Measurements from ENCODE around the gene KRTAP10-10. TPM values are rescaled to one million over a fixed set of nuclear protein-coding genes. Genes with fewer than 3 reads are reported as not detected.
A peak's percentile ranks its signal among the peaks of the same experiment; 100 is the strongest.

Gene KRTAP10-10
- total and polyA plus RNA-seq, 2 of the 8 experiments (the other 6 are each of a cell fraction or from before 2014, with no cell fraction given) = not detected

DNA sequence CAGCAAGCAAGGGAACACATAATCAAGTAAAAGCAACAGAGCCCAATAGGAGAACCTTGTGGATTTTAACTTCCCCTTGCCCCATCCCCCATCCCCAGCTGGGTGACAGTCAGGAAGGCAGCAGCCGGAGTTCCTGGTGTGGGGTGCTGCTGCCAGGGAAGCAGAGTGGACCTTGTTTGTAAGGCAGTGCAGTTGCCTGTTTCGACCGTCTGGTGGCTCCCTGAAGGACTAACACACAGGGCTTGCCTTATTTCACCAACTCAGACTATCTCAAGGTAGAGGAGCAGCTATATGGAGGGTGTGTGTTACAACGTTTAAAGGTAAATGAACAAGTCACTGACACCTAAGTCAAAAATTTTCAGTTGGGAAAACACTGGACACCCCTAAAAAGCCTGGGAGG, 18.7 kb upstream of the KRTAP10-10 start:
- no peak overlapping the region for H3K14ac ChIP-seq (ENCODE audit: insufficient read length)
- H3K9ac ChIP-seq (replicated peaks in 1 of 4; ENCODE audit: extremely low read depth in 1 of 4, low read depth in 3 of 4, low read length in 3 of 4) = no peak overlapping the region
- H3K4me1 ChIP-seq (replicated peaks in 1 of 4; ENCODE audit: control insufficient read depth in 3 of 4, insufficient read depth in 4 of 4, low read length in 3 of 4) = peaks cover 0 to 6% (median 2%) of the 10 kb centered on the region in 4 experiments; a peak in 4 of 7 replicates
- no peak overlapping the region for H3K4me2 ChIP-seq (ENCODE audit: insufficient read depth in 1 of 2, low read depth in 2 of 2, low read length in 2 of 2)
- H3K27ac ChIP-seq (ENCODE audit: low read depth, low read length) = no peak overlapping the region
- H3K23me2 ChIP-seq (ENCODE audit: low read depth, low read length) = no peaks in the 10 kb centered on the region
- H2AFZ ChIP-seq (ENCODE audit: low read length) = no peak overlapping the region
- no peak overlapping the region for H4K91ac ChIP-seq (replicated peaks; ENCODE audit: insufficient read length, low read length)
- no peak overlapping the region for H4K8ac ChIP-seq (ENCODE audit: extremely low read depth, insufficient read depth, low read length)
- H3K56ac ChIP-seq (replicated peaks; ENCODE audit: insufficient read length, low read depth, low read length) = no peak overlapping the region
- CTCF ChIA-PET (ENCODE audit: partially characterized antibody) = interaction anchor here (0.6 to 4.0 kb wide), 27 partner anchors 9 to 183 kb away, joined by 3 to 16 read pairs (median 4); partner anchors contain the start of genes KRTAP10-11, KRTAP10-3, KRTAP10-7 and KRTAP10-9
- H3K36me3 ChIP-seq (ENCODE audit: control insufficient read depth in 2 of 4, insufficient read depth in 4 of 4, low read length in 3 of 4) = no peaks in the 10 kb centered on the region
- H2BK20ac ChIP-seq (ENCODE audit: low read length) = no peak overlapping the region
- no peak overlapping the region for H2BK15ac ChIP-seq (ENCODE audit: low read length)
- no peak overlapping the region for H4K5ac ChIP-seq (ENCODE audit: insufficient read length, low read depth, low read length)
- H2AK5ac ChIP-seq (ENCODE audit: low read depth, low read length) = no peak overlapping the region
- H3K4me3 ChIP-seq (ENCODE audit: extremely low read depth in 1 of 4, insufficient read depth in 2 of 4, low read depth in 3 of 4, low read length in 4 of 4) = no peak overlapping the region
- H3K79me2 ChIP-seq (ENCODE audit: control insufficient read depth in 1 of 2, insufficient read depth in 2 of 2, low read length in 2 of 2) = no peaks in the 10 kb centered on the region
- WGBS, 2 experiments (ENCODE audit: extremely low coverage in 1 of 2, insufficient coverage in 1 of 2, insufficient read length in 1 of 2, insufficient replicate concordance in 2 of 2, low coverage in 1 of 2, low lambda C conversion rate in 2 of 2, missing lambda C conversion rate in 1 of 2) = 44% methylated on average over 4 of the region's 4 CpGs; no CpG with 5 or more reads in 1 of the 2 experiments
- no peak overlapping the region for H2BK5ac ChIP-seq (ENCODE audit: low read depth, low read length)
- DNase-seq (ENCODE audit: low read depth in 1 of 2, low spot score in 2 of 2) (peak in 1 of 2 experiments; percentile 50), FAIRE-seq (no peak)
- H3K23ac ChIP-seq (ENCODE audit: insufficient read length) = no peak overlapping the region
- H2BK120ac ChIP-seq (replicated peaks; ENCODE audit: low read depth, low read length) = no peak overlapping the region
- H4K20me1 ChIP-seq (replicated peaks in 1 of 2; ENCODE audit: control insufficient read depth in 1 of 2, insufficient read depth in 2 of 2, low read length in 2 of 2) = peaks cover 0 to 1% of the 10 kb centered on the region in 2 experiments
- no peak overlapping the region for H3K18ac ChIP-seq (ENCODE audit: extremely low read depth, low read length)
- H3K27me3 ChIP-seq (replicated peaks in 1 of 4; ENCODE audit: control insufficient read depth in 3 of 4, extremely low read depth in 1 of 4, insufficient read depth in 3 of 4, low read length in 3 of 4) = no peaks in the 10 kb centered on the region
- POLR2A ChIA-PET (ENCODE audit: partially characterized antibody) = interaction anchor here (1.4 kb wide), 1 partner anchor 16 kb away, joined by 4 read pairs; no protein-coding TSS in a partner anchor
- no peak overlapping the region for H2BK12ac ChIP-seq (ENCODE audit: low read depth, low read length)
- H3K4ac ChIP-seq (replicated peaks; ENCODE audit: insufficient read length, low read depth, low read length) = no peak overlapping the region
- H3K9me3 ChIP-seq (ENCODE audit: insufficient read depth in 2 of 2, low read depth in 1 of 2, low read length in 1 of 2) = peaks cover 7 to 9% of the 10 kb centered on the region in 2 experiments
- TF ChIP-seq EP300 (IDR thresholded peaks at IDR 0.05; ENCODE audit: borderline replicate concordance in 1 of 2, low read depth in 2 of 2, low read length in 2 of 2) (no peak), RAD21 (IDR thresholded peaks at IDR 0.05 in 1 of 2, conservative IDR thresholded peaks at IDR 0.05 in 1 of 2; ENCODE audit: low read depth in 2 of 2, low read length in 2 of 2) (peak; percentile 52 to 62; a peak in 3 of 4 replicates)
- TF ChIP-seq, protein P1, sequence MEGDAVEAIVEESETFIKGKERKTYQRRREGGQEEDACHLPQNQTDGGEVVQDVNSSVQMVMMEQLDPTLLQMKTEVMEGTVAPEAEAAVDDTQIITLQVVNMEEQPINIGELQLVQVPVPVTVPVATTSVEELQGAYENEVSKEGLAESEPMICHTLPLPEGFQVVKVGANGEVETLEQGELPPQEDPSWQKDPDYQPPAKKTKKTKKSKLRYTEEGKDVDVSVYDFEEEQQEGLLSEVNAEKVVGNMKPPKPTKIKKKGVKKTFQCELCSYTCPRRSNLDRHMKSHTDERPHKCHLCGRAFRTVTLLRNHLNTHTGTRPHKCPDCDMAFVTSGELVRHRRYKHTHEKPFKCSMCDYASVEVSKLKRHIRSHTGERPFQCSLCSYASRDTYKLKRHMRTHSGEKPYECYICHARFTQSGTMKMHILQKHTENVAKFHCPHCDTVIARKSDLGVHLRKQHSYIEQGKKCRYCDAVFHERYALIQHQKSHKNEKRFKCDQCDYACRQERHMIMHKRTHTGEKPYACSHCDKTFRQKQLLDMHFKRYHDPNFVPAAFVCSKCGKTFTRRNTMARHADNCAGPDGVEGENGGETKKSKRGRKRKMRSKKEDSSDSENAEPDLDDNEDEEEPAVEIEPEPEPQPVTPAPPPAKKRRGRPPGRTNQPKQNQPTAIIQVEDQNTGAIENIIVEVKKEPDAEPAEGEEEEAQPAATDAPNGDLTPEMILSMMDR (IDR thresholded peaks at IDR 0.05; ENCODE audit: control extremely low read depth in 1 of 3, insufficient read depth in 1 of 3, low read depth in 1 of 3, low read length in 3 of 3) = peak; percentile 58 to 69 (median 67)
- H3K79me1 ChIP-seq (ENCODE audit: low read depth, low read length) = no peaks in the 10 kb centered on the region; the same call in 1 of the 2 replicates

All from H1 (cell line).